Measurements from ENCODE around the gene TEFM.

- no peak for TF ChIP-seq EZH2phosphoT487 (IDR thresholded peaks at IDR 0.05; ENCODE audit: low read depth, severe bottlenecking, unreplicated experiment)
- no peak for TF ChIP-seq CTCF (IDR thresholded peaks at IDR 0.05; ENCODE audit: poor library complexity)
Measured at GRCh38 chr17:30917050-30917449, 11.0 kb upstream of the TEFM start.

Data from hepatocyte (in vitro differentiated cells).